Transverse colon (tissue), 4 donors: ENCODE data around the gene KCNK7. TPM values are rescaled to one million over a fixed set of nuclear protein-coding genes. Genes with fewer than 3 reads are reported as not detected.

Experiments used
- DNase-seq: peaks from one replicate; pipeline ENCODE4 v3.0.0-alpha.2; 2019
- H3K27ac ChIP-seq, 4 donors: fragments of 200-600 bp; sonication (generic); 2 replicates each; pipeline ENCODE4 v1.5.1; 2016 to 2018; ENCODE audit warnings: inconsistent platforms in 4 of 4
- H3K27me3 ChIP-seq: fragments of 200-600 bp; sonication (generic); 2 replicates; pipeline ENCODE4 v1.5.1; 2017; ENCODE audit warnings: inconsistent platforms
- H3K36me3 ChIP-seq, 4 donors: fragments of 200-600 bp; sonication (generic); 2 replicates each; pipeline ENCODE4 v1.5.1; 2017 to 2019; ENCODE audit warnings: inconsistent platforms in 4 of 4
- H3K4me1 ChIP-seq, 4 donors: fragments of 200-600 bp; sonication (generic); 2 replicates each; pipeline ENCODE4 v1.5.1; 2017 to 2020; ENCODE audit warnings: inconsistent platforms in 4 of 4
- H3K4me3 ChIP-seq, 4 donors: fragments of 200-600 bp; sonication (generic); 1 replicate in 1 of 4; 2 replicates in 3 of 4; pipeline versions ENCODE4 v1.5.1 to v1.6.1; 2017 to 2019; ENCODE audit warnings: inconsistent platforms in 4 of 4
- H3K9me3 ChIP-seq, 2 donors: fragments of 200-600 bp; sonication (generic); 2 replicates each; pipeline ENCODE4 v1.5.1; 2017 to 2019; ENCODE audit warnings: inconsistent platforms in 2 of 2
- EP300 ChIP-seq: sonication (generic); formaldehyde crosslinking; IDR thresholded peaks from one replicate; pipeline ENCODE4 v1.6.1; 2017; ENCODE audit warnings: antibody characterized with exemption, low read depth
- POLR2A ChIP-seq: fragments of 450-650 bp; IDR thresholded peaks from one replicate; pipeline ENCODE4 v1.6.1; 2016; ENCODE audit warnings: antibody characterized with exemption, mild to moderate bottlenecking, moderate library complexity
- POLR2AphosphoS5 ChIP-seq, 3 donors: sonication (generic); formaldehyde crosslinking; IDR thresholded peaks; one replicate each; pipeline ENCODE4 v1.6.1; 2016; ENCODE audit warnings: antibody characterized with exemption in 3 of 3
- WGBS, 2 donors: methylation state at CpG; one replicate each; pipeline ENCODE4 v1.1.5; 2018; ENCODE audit warnings: low coverage in 1 of 2; 5-methylcytosine and 5-hydroxymethylcytosine counted together
- in situ Hi-C, 4 donors: fragments of 200-750 bp; cut with MboI; loops; one replicate each; pipeline versions ENCODE4 v1.15.0 to v1.15.1; 2017; ENCODE audit warnings: low sequenced_read_pairs in 3 of 4, low pct_ligation_motif_present in 1 of 4, low pct_unique_long_range_greater_than_20kb in 1 of 4
- intact Hi-C: fragments of 100-400 bp; cut with DNase I; formaldehyde crosslinking; loops from one replicate; pipeline ENCODE4 v1.15.1; 2023; ENCODE audit warnings: low total_unique reads
- total RNA-seq, 4 donors: library from RNA; depleted of rRNA; stranded (reverse); fragments of >200 nt; gene quantifications; one replicate each; pipeline ENCODE4 v1.1.0, GENCODE V29; 2016
- TF ChIP-seq, protein P1 (sequence below), 5 experiments: fragments of 200-600 bp in 3 of 5; fragments of 450-650 bp in 2 of 5; sonication (generic) in 3 of 5; IDR thresholded peaks; 1 replicate in 2 of 5; 2 replicates in 3 of 5; pipeline ENCODE4 v1.5.1; 2016 to 2017; ENCODE audit warnings: antibody characterized with exemption in 5 of 5, inconsistent platforms in 3 of 5, mild to moderate bottlenecking in 2 of 5, moderate library complexity in 1 of 5

The KCNK7 gene
- total RNA-seq, 4 donors from 2014 or later = 0.27 to 1.6 TPM; not detected in 2

GRCh38 chr11:65580756-65581155 is 14.8 kb downstream of the KCNK7 start:
- no peaks in the 10 kb centered on the region for H3K27me3 ChIP-seq
- no peaks in the 10 kb centered on the region for H3K9me3 ChIP-seq
- H3K36me3 ChIP-seq = peaks cover 0 to 22% (median 6%) of the 10 kb centered on the region in 4 donors
- H3K4me3 ChIP-seq = no peak overlapping the region
- H3K27ac ChIP-seq = peak overlapping the region in 1 of 4 donors; percentile 3
- WGBS, 2 donors = 94% methylated on average over 8 of the region's 8 CpGs; no CpG with 5 or more reads in 1 of the 2 donors
- no peak for TF ChIP-seq POLR2A
- TF ChIP-seq EP300 = no peak
- no peak for TF ChIP-seq POLR2AphosphoS5 (IDR thresholded peaks at IDR 0.05)
- peaks cover 21 to 33% (median 26%) of the 10 kb centered on the region in 4 donors for H3K4me1 ChIP-seq
- DNase-seq = no peak
- intact Hi-C loops = no loop called here
- in situ Hi-C loops = no loop called here

DNA sequence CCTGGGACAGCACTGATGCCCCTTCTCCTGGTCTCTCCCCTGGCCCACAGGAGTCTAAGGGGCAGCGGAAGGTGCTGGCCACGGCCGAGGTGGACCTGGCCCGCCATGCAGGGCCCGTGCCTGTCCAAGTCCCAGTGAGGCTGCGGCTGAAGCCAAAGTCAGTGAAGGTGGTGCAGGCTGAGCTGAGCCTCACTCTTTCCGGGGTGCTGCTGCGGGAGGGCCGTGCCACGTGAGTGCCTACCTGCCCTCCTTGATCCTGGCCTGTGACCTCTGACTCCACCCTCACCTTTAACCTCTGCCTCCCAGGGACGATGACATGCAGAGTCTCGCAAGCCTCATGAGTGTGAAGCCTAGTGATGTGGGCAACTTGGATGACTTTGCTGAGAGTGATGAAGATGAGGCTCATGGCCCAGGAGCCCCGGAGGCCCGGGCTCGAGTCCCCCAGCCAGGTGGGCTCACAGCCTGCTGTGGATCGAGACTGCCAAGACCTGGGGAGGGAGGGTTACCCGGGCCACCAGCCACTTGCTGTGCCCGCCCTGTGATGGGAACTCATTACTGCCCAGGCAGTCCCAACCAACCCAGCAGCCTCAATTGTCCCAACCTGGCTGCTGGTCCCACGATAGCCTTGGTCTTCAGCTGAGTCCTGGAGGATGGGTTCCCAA is 15.4 kb downstream of the KCNK7 start:
- H3K9me3 ChIP-seq = no peaks in the 10 kb centered on the region
- H3K36me3 ChIP-seq = peaks cover 0 to 22% (median 6%) of the 10 kb centered on the region in 4 donors
- peak overlapping the region in 1 of 4 donors; percentile 3 for H3K27ac ChIP-seq
- TF ChIP-seq, protein P1, sequence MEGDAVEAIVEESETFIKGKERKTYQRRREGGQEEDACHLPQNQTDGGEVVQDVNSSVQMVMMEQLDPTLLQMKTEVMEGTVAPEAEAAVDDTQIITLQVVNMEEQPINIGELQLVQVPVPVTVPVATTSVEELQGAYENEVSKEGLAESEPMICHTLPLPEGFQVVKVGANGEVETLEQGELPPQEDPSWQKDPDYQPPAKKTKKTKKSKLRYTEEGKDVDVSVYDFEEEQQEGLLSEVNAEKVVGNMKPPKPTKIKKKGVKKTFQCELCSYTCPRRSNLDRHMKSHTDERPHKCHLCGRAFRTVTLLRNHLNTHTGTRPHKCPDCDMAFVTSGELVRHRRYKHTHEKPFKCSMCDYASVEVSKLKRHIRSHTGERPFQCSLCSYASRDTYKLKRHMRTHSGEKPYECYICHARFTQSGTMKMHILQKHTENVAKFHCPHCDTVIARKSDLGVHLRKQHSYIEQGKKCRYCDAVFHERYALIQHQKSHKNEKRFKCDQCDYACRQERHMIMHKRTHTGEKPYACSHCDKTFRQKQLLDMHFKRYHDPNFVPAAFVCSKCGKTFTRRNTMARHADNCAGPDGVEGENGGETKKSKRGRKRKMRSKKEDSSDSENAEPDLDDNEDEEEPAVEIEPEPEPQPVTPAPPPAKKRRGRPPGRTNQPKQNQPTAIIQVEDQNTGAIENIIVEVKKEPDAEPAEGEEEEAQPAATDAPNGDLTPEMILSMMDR (IDR thresholded peaks at IDR 0.05) = no peak
- TF ChIP-seq EP300 (no peak), POLR2AphosphoS5 (IDR thresholded peaks at IDR 0.05) (no peak), POLR2A (no peak)
- peaks cover 22 to 35% (median 29%) of the 10 kb centered on the region in 4 donors for H3K4me1 ChIP-seq
- H3K27me3 ChIP-seq = no peaks in the 10 kb centered on the region
- no peak overlapping the region for H3K4me3 ChIP-seq
- no peak for DNase-seq
- WGBS, 2 donors = 92% methylated on average over 18 of the region's 19 CpGs; no CpG with 5 or more reads in 1 of the 2 donors
- in situ Hi-C loops (no loop called here), intact Hi-C loops (no loop called here)

DNA sequence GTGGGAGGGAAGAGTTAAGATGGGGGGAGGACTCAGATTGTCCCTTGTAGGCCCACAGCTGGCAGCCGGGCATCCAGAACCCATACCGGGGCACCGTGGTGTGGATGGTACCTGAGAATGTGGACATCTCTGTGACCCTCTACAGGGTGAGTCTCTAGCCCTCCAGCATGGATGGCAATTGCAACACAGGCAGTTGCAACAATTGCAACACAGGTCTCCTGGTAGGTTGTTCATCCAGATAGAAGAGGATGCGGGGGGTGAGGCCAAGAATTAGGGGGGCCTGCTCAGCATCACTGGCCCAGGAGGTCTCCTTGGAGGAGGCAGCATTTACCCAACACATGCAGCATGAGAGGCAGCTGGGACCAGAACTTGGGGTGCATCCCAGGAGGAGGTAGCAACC is 16.3 kb downstream of the KCNK7 start:
- H3K27ac ChIP-seq = peak overlapping the region in 1 of 4 donors; percentile 96
- TF ChIP-seq, protein P1 (IDR thresholded peaks at IDR 0.05) = no peak
- no peak for TF ChIP-seq POLR2A
- TF ChIP-seq POLR2AphosphoS5 (IDR thresholded peaks at IDR 0.05) = no peak
- TF ChIP-seq EP300 = no peak
- in situ Hi-C loops = no loop called here
- peaks cover 25 to 44% (median 35%) of the 10 kb centered on the region in 4 donors for H3K4me1 ChIP-seq
- H3K4me3 ChIP-seq = no peak overlapping the region
- no peaks in the 10 kb centered on the region for H3K9me3 ChIP-seq
- 71 to 89% methylated on average over 2 to 4 of the region's 4 CpGs for WGBS, 2 donors
- H3K36me3 ChIP-seq = peaks cover 0 to 22% (median 6%) of the 10 kb centered on the region in 4 donors
- intact Hi-C loops = loop anchor here (5.0 kb wide), 1 partner anchor 37 kb away; no protein-coding TSS in a partner anchor
- peak; percentile 6 for DNase-seq
- H3K27me3 ChIP-seq = no peaks in the 10 kb centered on the region

- peak overlapping the region in 1 of 4 donors; percentile 83 for H3K4me3 ChIP-seq
- peaks cover 25 to 48% (median 39%) of the 10 kb centered on the region in 4 donors for H3K4me1 ChIP-seq
- 64 to 65% methylated on average over 3 of the region's 3 CpGs for WGBS, 2 donors
- no peaks in the 10 kb centered on the region for H3K9me3 ChIP-seq
- H3K36me3 ChIP-seq = peaks cover 0 to 22% (median 6%) of the 10 kb centered on the region in 4 donors
- intact Hi-C loops = loop anchor here (5.0 kb wide), 1 partner anchor 36 kb away; no protein-coding TSS in a partner anchor
- peak overlapping the region; percentile 96 to 98 (median 96) for H3K27ac ChIP-seq
- in situ Hi-C loops = no loop called here
- peak; percentile 23 for DNase-seq
- no peak for TF ChIP-seq POLR2A
- TF ChIP-seq, protein P1 (IDR thresholded peaks at IDR 0.05) = no peak
- TF ChIP-seq POLR2AphosphoS5 (IDR thresholded peaks at IDR 0.05) = no peak
- no peak for TF ChIP-seq EP300
- H3K27me3 ChIP-seq = no peaks in the 10 kb centered on the region
Measured at GRCh38 chr11:65578667-65579066, 16.9 kb downstream of the KCNK7 start.
